SU-DHL-6 (cell line): ENCODE results near the gene ZDHHC1.

Source experiments
- EZH2phosphoT487 ChIP-seq: fragments of 200-600 bp; sonication (generic), shearing (Covaris generic); conservative IDR thresholded peaks from 2 replicates; pipeline ENCODE4 v1.6.1; 2018; ENCODE audit warnings: mild to moderate bottlenecking, antibody characterized with exemption, low read length, moderate library complexity, mixed read lengths
- TF ChIP-seq, protein P1 (sequence below): fragments of 200-600 bp; sonication (generic); IDR thresholded peaks from one replicate; pipeline ENCODE4 v1.5.1; 2017; ENCODE audit warnings: antibody characterized with exemption, mild to moderate bottlenecking, low read length, moderate library complexity; ENCODE audit not compliant: insufficient read depth, poor library complexity, severe bottlenecking

DNA sequence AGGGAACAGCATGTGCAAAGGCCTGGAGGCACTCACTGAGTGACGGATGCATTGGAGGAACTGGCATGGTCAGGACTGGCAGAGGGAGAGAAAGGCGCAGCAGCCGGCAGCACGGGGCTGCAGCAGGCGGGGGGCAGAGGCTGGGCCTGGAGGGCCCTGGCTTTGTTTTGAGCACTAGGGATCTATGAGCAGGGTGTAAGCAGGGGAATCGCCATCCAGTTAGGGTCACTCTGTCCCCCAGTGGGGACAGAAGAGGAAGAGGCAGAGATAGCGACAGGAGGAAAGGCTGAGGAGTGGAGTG is 28.8 kb upstream of the ZDHHC1 start:
- TF ChIP-seq, protein P1, sequence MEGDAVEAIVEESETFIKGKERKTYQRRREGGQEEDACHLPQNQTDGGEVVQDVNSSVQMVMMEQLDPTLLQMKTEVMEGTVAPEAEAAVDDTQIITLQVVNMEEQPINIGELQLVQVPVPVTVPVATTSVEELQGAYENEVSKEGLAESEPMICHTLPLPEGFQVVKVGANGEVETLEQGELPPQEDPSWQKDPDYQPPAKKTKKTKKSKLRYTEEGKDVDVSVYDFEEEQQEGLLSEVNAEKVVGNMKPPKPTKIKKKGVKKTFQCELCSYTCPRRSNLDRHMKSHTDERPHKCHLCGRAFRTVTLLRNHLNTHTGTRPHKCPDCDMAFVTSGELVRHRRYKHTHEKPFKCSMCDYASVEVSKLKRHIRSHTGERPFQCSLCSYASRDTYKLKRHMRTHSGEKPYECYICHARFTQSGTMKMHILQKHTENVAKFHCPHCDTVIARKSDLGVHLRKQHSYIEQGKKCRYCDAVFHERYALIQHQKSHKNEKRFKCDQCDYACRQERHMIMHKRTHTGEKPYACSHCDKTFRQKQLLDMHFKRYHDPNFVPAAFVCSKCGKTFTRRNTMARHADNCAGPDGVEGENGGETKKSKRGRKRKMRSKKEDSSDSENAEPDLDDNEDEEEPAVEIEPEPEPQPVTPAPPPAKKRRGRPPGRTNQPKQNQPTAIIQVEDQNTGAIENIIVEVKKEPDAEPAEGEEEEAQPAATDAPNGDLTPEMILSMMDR = no peak
- TF ChIP-seq EZH2phosphoT487 = no peak
